Testis (tissue), 3 donors: ENCODE measurements around the gene ZNF268. TPM values are rescaled to one million over a fixed set of nuclear protein-coding genes. Genes with fewer than 3 reads are reported as not detected.

Experiments
- DNase-seq: peaks from one replicate; pipeline ENCODE4 v3.0.0-alpha.2; 2019
- H3K27ac ChIP-seq, 2 donors: fragments of 200-600 bp; sonication (generic); one replicate each; pipeline ENCODE4 v1.5.1; 2019
- H3K27me3 ChIP-seq: fragments of 200-600 bp; sonication (generic); one replicate; pipeline ENCODE4 v1.5.1; 2019
- H3K36me3 ChIP-seq: fragments of 200-600 bp; sonication (generic); one replicate; pipeline ENCODE4 v1.5.1; 2017; ENCODE audit warnings: low read depth; ENCODE audit errors: missing control alignments
- H3K4me1 ChIP-seq: fragments of 200-600 bp; sonication (generic); one replicate; pipeline ENCODE4 v1.5.1; 2019
- H3K4me3 ChIP-seq, 2 donors: fragments of 200-600 bp; sonication (generic); one replicate each; pipeline ENCODE4 v1.5.1; 2017 to 2019
- H3K9me3 ChIP-seq: fragments of 200-600 bp; sonication (generic); one replicate; pipeline ENCODE4 v1.5.1; 2017
- POLR2A ChIP-seq: fragments of 450-650 bp; IDR thresholded peaks from one replicate; pipeline ENCODE4 v1.6.1; 2017; ENCODE audit warnings: antibody characterized with exemption, mild to moderate bottlenecking, moderate library complexity
- WGBS, 2 donors: methylation state at CpG; one replicate each; pipeline ENCODE4 v1.1.5; 2018; 5-methylcytosine and 5-hydroxymethylcytosine counted together
- intact Hi-C: fragments of 100-400 bp; cut with DNase I; formaldehyde crosslinking; loops from one replicate; pipeline ENCODE4 v1.15.1; 2023; ENCODE audit warnings: low total_unique reads
- polyA plus RNA-seq: library from polyadenylated mRNA; stranded (reverse); fragments of 350-450 nt; fragmentation: Illumina TruSeq; extraction: RNeasy Lipid Tissue Mini Kit (QIAGEN cat#74804); gene quantifications from one replicate; pipeline ENCODE4 v1.2.3, GENCODE V29; 2014; ENCODE audit warnings: low read depth, low replicate concordance; ENCODE audit not compliant: insufficient read depth
- total RNA-seq, 2 donors: library from RNA; depleted of rRNA; stranded (reverse); fragments of >200 nt; gene quantifications; one replicate each; pipeline ENCODE4 v1.2.3, GENCODE V29; 2016
- TF ChIP-seq, protein P1 (sequence below), 3 experiments: fragments of 450-650 bp in 2 of 3; fragments of 200-600 bp in 1 of 3; sonication (generic) in 1 of 3; IDR thresholded peaks; one replicate each; pipeline ENCODE4 v1.5.1; 2016 to 2019; ENCODE audit warnings: antibody characterized with exemption in 3 of 3, mild to moderate bottlenecking in 2 of 3, moderate library complexity in 1 of 3

ZNF268 gene
- total and polyA plus RNA-seq, 3 donors from 2014 or later: 6.9 to 20.4 (median 18.6) TPM

DNA sequence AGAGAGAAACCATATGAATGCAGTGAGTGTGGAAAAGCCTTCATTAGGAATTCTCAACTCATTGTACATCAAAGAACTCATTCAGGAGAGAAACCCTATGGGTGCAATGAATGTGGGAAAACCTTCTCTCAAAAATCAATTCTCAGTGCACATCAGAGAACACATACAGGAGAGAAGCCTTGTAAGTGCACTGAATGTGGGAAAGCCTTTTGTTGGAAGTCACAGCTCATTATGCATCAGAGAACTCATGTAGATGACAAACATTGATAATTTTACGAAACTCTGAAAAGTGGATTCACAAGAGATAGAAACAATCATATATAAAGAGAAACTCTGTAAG is 22.9 kb downstream of the ZNF268 start:
- 94 to 98% methylated on average over 1 of the region's 1 CpG for WGBS, 2 donors
- Histone ChIP-seq H3K36me3 (no peaks in the 10 kb centered on the region), H3K9me3 (no peaks in the 10 kb centered on the region), H3K27ac (no peak overlapping the region), H3K27me3 (no peaks in the 10 kb centered on the region), H3K4me1 (no peaks in the 10 kb centered on the region), H3K4me3 (no peak overlapping the region)
- no peak for DNase-seq
- TF ChIP-seq POLR2A: no peak
- TF ChIP-seq, protein P1, sequence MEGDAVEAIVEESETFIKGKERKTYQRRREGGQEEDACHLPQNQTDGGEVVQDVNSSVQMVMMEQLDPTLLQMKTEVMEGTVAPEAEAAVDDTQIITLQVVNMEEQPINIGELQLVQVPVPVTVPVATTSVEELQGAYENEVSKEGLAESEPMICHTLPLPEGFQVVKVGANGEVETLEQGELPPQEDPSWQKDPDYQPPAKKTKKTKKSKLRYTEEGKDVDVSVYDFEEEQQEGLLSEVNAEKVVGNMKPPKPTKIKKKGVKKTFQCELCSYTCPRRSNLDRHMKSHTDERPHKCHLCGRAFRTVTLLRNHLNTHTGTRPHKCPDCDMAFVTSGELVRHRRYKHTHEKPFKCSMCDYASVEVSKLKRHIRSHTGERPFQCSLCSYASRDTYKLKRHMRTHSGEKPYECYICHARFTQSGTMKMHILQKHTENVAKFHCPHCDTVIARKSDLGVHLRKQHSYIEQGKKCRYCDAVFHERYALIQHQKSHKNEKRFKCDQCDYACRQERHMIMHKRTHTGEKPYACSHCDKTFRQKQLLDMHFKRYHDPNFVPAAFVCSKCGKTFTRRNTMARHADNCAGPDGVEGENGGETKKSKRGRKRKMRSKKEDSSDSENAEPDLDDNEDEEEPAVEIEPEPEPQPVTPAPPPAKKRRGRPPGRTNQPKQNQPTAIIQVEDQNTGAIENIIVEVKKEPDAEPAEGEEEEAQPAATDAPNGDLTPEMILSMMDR (IDR thresholded peaks at IDR 0.05): no peak
- intact Hi-C loops: no loop called here

DNA sequence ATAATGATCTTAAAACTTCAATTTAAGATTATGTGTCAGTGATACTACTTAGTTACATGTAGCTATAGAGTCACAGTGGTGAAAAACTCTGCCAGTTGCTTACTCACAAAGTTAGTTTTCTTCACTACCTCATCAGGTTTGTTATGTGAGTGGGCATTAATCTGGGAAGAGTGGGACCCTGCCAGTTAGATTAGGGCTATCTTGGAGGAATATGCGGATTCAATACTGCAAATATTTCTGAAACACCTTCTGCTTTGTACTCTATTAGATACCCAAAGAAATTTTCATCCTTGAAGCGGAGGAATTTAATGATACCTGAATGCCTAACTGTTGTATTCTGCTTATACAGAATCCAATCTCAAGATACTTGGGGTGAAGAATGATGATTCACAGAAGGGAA is 25.1 kb downstream of the ZNF268 start:
- Histone ChIP-seq H3K4me1 (no peaks in the 10 kb centered on the region), H3K4me3 (no peak overlapping the region), H3K36me3 (no peaks in the 10 kb centered on the region), H3K9me3 (no peaks in the 10 kb centered on the region), H3K27ac (no peak overlapping the region), H3K27me3 (no peaks in the 10 kb centered on the region)
- intact Hi-C loops: no loop called here
- TF ChIP-seq POLR2A: no peak
- TF ChIP-seq, protein P1 (IDR thresholded peaks at IDR 0.05): no peak
- 94 to 97% methylated on average over 2 of the region's 2 CpGs for WGBS, 2 donors
- no peak for DNase-seq

DNA sequence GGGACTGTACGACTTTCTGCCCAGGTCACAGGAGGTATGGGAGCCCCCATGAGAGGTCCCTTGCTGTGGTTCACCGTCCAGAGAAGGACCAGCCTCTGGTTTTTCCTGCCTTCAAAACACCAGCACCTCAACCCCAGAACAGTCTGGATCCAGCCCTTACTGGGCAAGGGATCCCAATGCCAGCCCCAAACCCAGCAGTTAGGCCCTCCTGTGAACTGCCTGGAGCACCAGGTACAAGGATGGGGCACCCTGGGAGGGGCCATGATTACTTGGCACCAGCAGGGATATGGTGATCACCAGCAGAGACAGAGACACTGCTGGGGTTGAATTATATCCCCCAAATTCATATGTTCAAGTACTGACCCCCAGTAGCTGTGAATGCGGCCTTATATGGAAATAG is 34.4 kb downstream of the ZNF268 start:
- no peaks in the 10 kb centered on the region for H3K9me3 ChIP-seq

GRCh38 chr12:133217219-133217618 is 35.9 kb downstream of the ZNF268 start:
- H3K9me3 ChIP-seq: no peaks in the 10 kb centered on the region
- TF ChIP-seq, protein P1 (IDR thresholded peaks at IDR 0.05): no peak
- no peak for TF ChIP-seq POLR2A
- no peaks in the 10 kb centered on the region for H3K27me3 ChIP-seq
- no peaks in the 10 kb centered on the region for H3K4me1 ChIP-seq
- H3K36me3 ChIP-seq: no peaks in the 10 kb centered on the region
- WGBS, 2 donors: 69% methylated on average over 3 of the region's 3 CpGs; no CpG with 5 or more reads in 1 of the 2 donors
- no peak for DNase-seq
- H3K27ac ChIP-seq: no peak overlapping the region
- intact Hi-C loops: no loop called here
- H3K4me3 ChIP-seq: no peak overlapping the region

More for the DNA sequence above, 34.4 kb downstream of the ZNF268 start:
- H3K4me1 ChIP-seq: no peaks in the 10 kb centered on the region
- TF ChIP-seq POLR2A: no peak
- TF ChIP-seq, protein P1 (IDR thresholded peaks at IDR 0.05): no peak
- 80 to 85% methylated on average over 2 to 3 of the region's 3 CpGs for WGBS, 2 donors
- intact Hi-C loops: no loop called here
- no peak overlapping the region for H3K4me3 ChIP-seq
- H3K36me3 ChIP-seq: no peaks in the 10 kb centered on the region
- no peak overlapping the region for H3K27ac ChIP-seq
- no peak for DNase-seq
- H3K27me3 ChIP-seq: no peaks in the 10 kb centered on the region

GRCh38 chr12:133220521-133220920 is 39.2 kb downstream of the ZNF268 start:
- TF ChIP-seq, protein P1 (IDR thresholded peaks at IDR 0.05): no peak
- TF ChIP-seq POLR2A: no peak
- no peaks in the 10 kb centered on the region for H3K9me3 ChIP-seq
- intact Hi-C loops: no loop called here
- H3K27me3 ChIP-seq: no peaks in the 10 kb centered on the region
- DNase-seq: no peak
- H3K4me1 ChIP-seq: no peaks in the 10 kb centered on the region
- no peak overlapping the region for H3K4me3 ChIP-seq
- 88 to 94% methylated on average over 6 of the region's 6 CpGs for WGBS, 2 donors
- H3K27ac ChIP-seq: no peak overlapping the region
- no peaks in the 10 kb centered on the region for H3K36me3 ChIP-seq
